ENCODE data around the gene AGFG2. TPM values are rescaled to one million over a fixed set of nuclear protein-coding genes. Genes with fewer than 3 reads are reported as not detected.
"Not testable (repeated sequence)": the region's sequence is repeated elsewhere in the genome, so short reads cannot be mapped to it uniquely, and the experiment has no call there.

Gene AGFG2
- total RNA-seq, 2 donors from 2014 or later: 20.4 to 24.6 TPM

- no peak for ATAC-seq
- Histone ChIP-seq H3K27me3 (no peaks in the 10 kb centered on the region), H3K27ac (no peak overlapping the region), H3K36me3 (replicated peaks in 1 of 2; ENCODE audit: insufficient read depth in 1 of 2, low read depth in 2 of 2) (no peaks in the 10 kb centered on the region), H3K9me3 (no peaks in the 10 kb centered on the region), H3K4me3 (no peak overlapping the region), H3K4me1 (no peaks in the 10 kb centered on the region)
- TF ChIP-seq CTCF (IDR thresholded peaks at IDR 0.05) (no peak), POLR2A (IDR thresholded peaks at IDR 0.05) (no peak)
- intact Hi-C loops (cut with DNase I): no loop called here
- DNase-seq: no peak
- WGBS, 2 donors: 83 to 90% methylated on average over 6 of the region's 6 CpGs
Observed at GRCh38 chr7:100519580-100519979, 19.4 kb upstream of the AGFG2 start.

- H3K36me3 ChIP-seq (replicated peaks in 1 of 2; ENCODE audit: insufficient read depth in 1 of 2, low read depth in 2 of 2): no peaks in the 10 kb centered on the region
- intact Hi-C loops (cut with DNase I): no loop called here
- DNase-seq (no peak), ATAC-seq (no peak)
- WGBS, 2 donors: 19 to 33% methylated on average over 1 of the region's 1 CpG
- TF ChIP-seq CTCF (IDR thresholded peaks at IDR 0.05): no peak
- TF ChIP-seq POLR2A (IDR thresholded peaks at IDR 0.05): no peak
- no peaks in the 10 kb centered on the region for H3K27me3 ChIP-seq
- H3K4me3 ChIP-seq: no peak overlapping the region
- H3K4me1 ChIP-seq: no peaks in the 10 kb centered on the region
- no peak overlapping the region for H3K27ac ChIP-seq
- H3K9me3 ChIP-seq: no peaks in the 10 kb centered on the region
Observed at GRCh38 chr7:100520138-100520537, 18.9 kb upstream of the AGFG2 start.

GRCh38 chr7:100521076-100521475 is 17.9 kb upstream of the AGFG2 start:
- H3K9me3 ChIP-seq: no peaks in the 10 kb centered on the region
- intact Hi-C loops (cut with DNase I): no loop called here
- H3K4me1 ChIP-seq: no peaks in the 10 kb centered on the region
- no peak for ATAC-seq
- no peak overlapping the region for H3K4me3 ChIP-seq
- WGBS, 2 donors: 64 to 68% methylated on average over 2 of the region's 2 CpGs
- TF ChIP-seq POLR2A (IDR thresholded peaks at IDR 0.05) (no peak), CTCF (IDR thresholded peaks at IDR 0.05) (no peak)
- DNase-seq: no peak
- no peak overlapping the region for H3K27ac ChIP-seq
- no peaks in the 10 kb centered on the region for H3K36me3 ChIP-seq (replicated peaks in 1 of 2; ENCODE audit: insufficient read depth in 1 of 2, low read depth in 2 of 2)
- H3K27me3 ChIP-seq: no peaks in the 10 kb centered on the region

GRCh38 chr7:100521909-100522593 is 17.0 kb upstream of the AGFG2 start:
- H3K27me3 ChIP-seq; H3K4me1 ChIP-seq; intact Hi-C loops (cut with DNase I); H3K27ac ChIP-seq; DNase-seq; H3K36me3 ChIP-seq (replicated peaks in 1 of 2; ENCODE audit: insufficient read depth in 1 of 2, low read depth in 2 of 2); H3K4me3 ChIP-seq; H3K9me3 ChIP-seq; ATAC-seq: not testable (repeated sequence)
- WGBS, 2 donors: 47 to 57% methylated on average over 2 of the region's 3 CpGs

GRCh38 chr7:100523192-100523591 is 15.8 kb upstream of the AGFG2 start:
- H3K4me1 ChIP-seq; H3K9me3 ChIP-seq; DNase-seq; ATAC-seq; H3K36me3 ChIP-seq (replicated peaks in 1 of 2; ENCODE audit: insufficient read depth in 1 of 2, low read depth in 2 of 2); H3K4me3 ChIP-seq; H3K27ac ChIP-seq; intact Hi-C loops (cut with DNase I); H3K27me3 ChIP-seq: not testable (repeated sequence)
- no CpG with 5 or more reads among the region's 34 CpGs for WGBS, 2 donors

- H3K4me3 ChIP-seq; H3K27me3 ChIP-seq; ATAC-seq; DNase-seq; intact Hi-C loops (cut with DNase I); H3K36me3 ChIP-seq (replicated peaks in 1 of 2; ENCODE audit: insufficient read depth in 1 of 2, low read depth in 2 of 2); H3K9me3 ChIP-seq; H3K27ac ChIP-seq; H3K4me1 ChIP-seq: not testable (repeated sequence)
- 63 to 64% methylated on average over 12 of the region's 12 CpGs for WGBS, 2 donors
Observed at GRCh38 chr7:100528108-100528866, 10.7 kb upstream of the AGFG2 start.
